ENCODE measurements around the gene HSP90AB1.

The HSP90AB1 gene

DNA sequence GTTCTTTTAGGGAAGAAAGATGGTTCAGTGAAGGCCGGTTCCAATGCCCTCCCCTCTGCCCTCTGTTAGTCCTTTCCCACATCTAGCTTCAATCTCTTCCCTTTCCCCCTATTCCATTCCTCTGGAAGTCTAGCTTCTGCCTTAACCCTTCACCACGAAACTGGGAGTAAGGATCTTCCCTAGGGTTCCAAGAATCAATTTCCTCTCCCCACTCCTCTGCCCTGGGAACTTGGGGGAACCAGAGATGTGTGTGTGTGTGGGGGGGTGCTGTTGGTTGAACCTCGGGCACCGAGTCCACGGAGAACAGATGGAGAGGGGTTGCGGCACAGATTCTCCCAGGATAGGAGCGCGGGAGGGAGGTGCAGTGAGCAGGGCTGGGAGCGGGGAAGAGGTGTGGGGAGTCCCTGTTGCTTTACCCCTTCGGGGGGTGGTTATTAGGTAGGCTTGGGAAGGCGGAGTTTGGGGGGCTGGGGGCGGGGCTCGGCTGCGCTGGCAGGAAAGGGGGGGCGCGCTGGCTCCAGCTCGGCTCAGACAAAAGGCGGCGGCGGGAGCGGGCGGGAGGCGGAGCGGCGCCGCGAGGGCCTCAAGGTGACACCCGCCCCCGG is 23.1 kb downstream of the HSP90AB1 start, which contains the start of gene TMEM151B:
TSS of gene TMEM151B (plus strand) at position 530 of the 605 bp plus-strand sequence. CDS start 293 bp downstream, outside the sequence.
- no peak for DNase-seq

DNA sequence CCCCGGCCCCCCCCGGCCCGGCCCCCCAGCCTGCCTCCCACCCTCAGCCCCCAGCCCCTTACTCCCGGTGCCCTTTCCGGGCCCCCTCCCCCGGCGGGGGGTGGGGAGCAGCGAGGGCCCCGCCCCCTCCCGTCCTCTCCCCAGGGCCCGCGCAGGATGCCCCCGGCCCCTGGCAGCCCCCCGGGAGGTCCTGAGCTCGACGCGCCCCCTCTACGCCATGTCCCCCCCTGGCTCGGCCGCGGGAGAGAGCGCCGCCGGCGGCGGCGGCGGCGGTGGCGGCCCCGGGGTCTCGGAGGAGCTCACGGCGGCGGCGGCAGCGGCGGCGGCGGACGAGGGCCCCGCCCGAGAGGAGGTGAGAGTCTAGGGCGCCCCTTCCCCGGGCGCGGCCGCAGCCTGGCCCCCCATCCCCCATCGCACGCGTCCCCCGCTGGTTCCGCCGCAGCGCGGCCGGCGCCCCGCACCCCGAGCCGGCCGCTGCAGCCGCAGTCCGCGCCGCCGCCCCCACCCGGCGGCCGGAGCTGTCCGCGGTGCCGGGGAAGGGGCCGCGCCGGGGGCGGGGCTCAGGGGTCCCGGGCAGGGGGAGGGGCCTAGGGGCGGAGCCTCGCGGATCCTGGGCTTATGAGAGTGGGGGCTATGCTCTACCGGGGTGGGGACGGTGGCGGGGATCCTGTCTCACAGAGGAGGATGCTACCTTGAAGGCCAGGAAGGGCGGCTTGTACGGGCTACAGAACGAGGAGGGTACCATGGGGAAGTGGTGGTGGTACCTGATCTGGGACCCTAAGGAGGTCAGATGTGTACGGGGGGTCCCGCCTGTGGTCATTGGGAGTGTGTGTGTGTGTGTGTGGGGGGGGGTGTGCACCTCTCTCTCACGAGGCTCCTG is 23.9 kb downstream of the HSP90AB1 start:
- DNase-seq, result no peak

DNA sequence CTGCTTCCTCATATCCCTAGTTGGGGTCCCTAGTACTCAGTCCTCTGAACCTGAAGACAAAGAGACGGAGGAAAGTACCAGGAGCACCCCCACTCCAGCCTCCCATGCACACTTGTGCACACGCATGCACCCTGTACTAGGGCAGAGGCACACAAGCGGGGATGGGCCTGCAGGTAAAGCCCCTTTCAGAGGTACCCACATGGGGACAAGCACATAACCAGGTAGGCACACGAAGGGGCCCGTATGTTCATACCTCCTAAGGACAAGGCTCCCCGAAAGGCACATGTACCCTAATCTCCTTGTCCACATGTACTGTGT is 24.5 kb downstream of the HSP90AB1 start:
- no peak for DNase-seq

DNA sequence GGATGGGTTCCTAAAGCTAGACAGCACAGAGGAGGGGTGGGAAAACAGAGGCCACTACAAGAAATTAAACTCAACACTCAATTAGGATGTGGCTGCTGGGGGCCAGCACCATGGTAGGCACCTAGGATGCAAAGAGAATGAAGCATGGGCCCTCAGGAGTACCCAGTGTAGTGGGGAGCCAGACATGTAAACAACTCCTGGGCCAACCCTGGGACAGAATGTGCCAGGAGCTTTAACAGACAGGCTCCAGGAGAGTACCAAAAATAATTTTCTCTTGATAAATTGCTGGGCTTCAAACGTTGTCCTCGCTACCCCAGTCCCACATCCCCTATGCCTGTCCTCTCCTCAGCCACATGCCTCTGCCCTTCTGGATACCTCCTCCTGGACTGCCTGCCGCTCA is 25.0 kb downstream of the HSP90AB1 start:
- DNase-seq, result no peak

DNA sequence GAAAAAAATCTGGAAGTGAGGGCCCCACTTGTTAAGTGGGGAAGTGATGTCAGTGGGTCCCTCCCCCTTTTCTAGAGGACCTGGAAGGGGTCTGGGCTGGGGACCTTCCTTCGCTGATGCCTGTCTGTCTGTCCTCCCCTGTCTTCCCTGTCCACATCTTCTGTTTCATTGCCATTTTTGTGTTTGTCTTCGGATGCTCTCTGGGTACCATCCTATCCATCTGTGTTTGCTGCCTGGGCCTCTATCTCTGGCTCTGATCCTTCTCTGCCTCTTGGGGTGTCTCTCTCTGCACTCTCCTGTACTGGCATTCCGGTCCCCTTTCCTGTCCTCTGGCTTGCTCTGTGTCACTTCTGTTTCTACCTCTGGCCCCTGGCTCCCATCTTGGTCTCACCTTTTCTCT is 25.6 kb downstream of the HSP90AB1 start:
- DNase-seq, result no peak

DNA sequence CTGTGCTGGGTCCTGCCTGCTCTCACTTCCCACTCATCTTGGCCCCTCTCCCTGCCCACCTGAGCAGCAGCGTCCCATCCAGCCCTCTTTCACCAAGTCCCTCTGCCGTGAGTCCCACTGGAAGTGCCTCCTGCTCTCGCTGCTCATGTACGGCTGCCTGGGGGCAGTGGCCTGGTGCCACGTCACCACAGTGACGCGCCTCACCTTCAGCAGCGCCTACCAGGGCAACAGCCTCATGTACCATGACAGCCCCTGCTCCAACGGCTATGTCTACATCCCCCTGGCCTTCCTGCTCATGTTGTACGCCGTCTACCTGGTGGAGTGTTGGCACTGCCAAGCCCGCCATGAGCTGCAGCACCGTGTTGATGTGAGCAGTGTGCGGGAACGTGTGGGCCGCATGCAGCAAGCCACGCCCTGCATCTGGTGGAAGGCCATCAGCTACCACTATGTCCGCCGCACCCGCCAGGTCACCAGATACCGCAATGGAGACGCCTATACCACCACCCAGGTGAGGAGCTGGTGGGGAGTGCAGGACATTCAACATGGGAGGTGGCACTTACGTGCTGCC is 26.2 kb downstream of the HSP90AB1 start:
- DNase-seq, result no peak

DNA sequence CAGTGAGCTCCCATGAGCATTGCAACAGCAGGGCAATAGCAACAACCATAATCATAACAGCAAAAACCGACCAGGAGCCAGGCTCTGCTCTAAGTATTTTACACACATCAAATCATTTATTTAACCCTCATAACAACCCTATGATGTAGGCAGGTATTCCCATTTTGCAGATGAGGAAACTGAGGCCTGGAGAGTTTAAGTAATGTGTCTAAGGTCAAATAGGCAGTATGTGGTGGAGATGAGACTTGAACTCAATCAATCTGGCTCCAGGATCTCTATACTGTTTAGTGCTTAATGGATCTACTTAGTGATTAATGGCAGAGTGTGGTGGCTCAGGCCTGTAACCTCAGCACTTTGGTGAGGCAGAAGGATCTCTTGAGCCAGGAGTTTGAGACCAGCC is 26.7 kb downstream of the HSP90AB1 start:
- no peak for DNase-seq

DNA sequence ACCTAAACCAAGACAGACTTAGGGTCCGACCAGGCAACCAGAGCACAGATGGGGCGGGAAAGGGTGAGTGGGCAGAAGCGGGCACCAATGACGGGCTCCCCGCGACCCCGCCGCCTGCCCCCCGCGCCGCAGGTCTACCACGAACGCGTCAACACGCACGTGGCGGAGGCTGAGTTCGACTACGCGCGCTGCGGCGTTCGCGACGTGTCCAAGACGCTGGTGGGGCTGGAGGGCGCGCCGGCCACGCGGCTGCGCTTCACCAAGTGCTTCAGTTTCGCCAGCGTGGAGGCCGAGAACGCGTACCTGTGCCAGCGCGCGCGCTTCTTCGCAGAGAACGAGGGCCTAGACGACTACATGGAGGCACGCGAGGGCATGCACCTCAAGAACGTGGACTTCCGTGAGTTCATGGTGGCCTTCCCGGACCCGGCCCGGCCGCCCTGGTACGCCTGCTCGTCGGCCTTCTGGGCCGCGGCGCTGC is 28.4 kb downstream of the HSP90AB1 start:
- DNase-seq, result no peak

DNA sequence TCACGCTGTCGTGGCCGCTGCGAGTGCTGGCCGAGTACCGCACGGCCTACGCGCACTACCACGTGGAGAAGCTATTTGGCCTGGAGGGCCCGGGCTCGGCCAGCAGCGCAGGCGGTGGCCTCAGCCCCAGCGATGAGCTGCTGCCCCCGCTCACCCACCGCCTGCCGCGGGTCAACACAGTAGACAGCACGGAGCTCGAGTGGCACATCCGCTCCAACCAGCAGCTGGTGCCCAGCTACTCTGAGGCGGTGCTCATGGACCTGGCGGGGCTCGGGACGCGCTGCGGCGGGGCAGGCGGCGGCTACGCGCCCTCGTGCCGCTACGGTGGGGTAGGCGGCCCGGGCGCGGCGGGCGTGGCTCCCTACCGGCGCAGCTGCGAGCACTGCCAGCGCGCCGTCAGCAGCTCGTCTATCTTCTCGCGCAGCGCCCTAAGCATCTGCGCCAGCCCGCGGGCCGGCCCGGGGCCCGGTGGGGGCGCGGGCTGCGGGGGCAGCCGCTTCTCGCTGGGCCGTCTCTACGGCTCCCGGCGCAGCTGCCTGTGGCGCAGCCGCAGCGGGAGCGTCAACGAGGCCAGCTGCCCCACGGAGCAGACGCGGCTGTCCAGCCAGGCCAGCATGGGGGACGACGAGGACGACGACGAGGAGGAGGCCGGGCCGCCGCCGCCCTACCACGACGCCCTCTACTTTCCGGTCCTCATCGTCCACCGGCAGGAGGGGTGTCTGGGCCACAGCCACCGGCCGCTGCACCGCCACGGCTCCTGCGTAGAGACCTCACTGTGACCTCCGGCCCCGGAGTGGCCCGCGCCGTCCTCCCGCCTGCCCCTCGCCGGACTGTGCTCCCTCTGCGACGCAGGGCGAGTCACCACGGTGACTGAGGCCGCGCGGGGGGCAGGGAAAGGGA is 29.1 kb downstream of the HSP90AB1 start:
- no peak for DNase-seq

DNA sequence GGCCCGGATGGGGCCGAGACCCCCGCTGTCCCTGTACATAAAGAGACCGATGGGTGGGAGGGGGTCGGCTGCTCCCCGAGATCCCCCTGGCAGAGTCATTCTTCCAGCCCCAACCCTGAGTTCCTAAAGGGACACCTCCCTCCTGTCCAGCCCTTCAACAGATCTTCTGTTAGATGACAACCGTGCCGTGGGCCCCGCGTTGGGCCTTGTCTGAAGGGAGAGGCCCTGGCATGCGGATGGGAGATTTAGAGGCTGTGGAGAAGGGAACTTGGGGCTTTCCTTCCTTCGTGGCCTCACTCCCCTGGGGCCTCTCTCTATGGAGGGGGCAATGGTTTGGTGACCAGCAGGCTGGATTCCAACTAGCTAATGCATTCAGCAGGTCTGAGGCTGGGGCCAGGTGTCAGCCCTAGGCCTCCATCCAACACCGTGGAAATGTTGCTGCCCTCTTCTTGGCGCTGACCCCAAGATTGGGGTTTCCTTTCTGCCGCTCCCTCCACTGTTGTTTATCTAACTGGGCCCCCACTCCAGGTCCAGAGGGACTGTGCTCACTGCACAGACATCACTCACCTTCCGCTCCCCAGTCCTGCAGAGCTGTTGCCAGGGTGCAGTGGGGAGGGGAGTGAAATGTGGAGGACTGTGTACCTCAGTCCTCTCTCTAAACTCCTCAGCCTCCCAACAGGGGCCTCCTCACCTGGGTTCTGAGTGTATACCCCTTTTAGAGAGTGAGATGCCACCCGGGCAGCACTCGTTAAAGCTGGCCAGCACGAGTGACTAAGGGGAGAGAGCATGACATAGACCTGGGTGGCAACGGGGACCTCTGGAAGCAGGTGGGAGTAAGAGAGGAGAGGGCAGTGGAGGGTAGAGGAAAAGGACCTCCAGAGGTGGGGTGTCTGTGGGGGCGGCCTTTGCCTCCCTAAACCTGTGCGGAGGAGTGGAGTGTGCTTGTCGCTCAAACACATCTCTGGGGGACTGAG is 30.1 kb downstream of the HSP90AB1 start:
- DNase-seq, result no peak

DNA sequence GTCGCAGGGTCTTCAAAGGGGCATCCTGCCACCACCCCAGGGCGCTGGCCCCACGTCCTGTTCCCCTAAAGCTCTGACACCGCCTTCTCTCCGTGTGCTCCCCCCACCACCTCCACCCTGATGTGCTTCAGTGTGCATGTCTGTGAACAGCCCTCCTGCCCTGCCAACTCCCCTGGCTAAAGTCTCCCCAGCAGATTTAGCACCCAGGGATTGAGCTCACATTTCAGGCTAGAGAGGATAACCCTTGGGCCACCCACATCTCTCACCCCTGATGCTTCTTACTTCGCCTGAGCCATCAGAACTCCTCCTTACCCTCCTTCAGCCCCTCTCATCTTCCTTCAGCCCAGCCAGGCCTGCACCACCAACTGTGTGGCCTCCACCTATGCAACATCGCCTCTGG is 30.9 kb downstream of the HSP90AB1 start:
- no peak for DNase-seq

DNA sequence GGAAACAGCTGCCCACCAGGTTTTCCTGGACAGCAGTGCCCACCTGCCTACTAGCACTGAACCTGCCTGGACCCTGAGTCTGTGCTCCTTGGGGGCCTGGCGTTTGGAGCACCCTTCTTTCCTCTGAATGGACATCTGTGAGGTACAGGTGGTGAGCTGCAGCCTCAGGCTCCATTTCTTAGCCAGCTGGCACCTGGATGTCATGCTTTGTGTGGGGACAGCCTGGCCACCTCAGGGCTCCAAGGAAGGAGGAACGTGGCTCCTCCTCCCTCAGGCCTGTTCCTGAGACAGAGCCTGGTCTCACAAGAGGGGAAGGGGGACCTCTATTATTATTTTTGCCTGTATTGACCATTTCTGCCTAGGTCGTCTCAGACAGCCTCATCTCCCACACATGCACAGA is 31.4 kb downstream of the HSP90AB1 start:
- DNase-seq, result no peak

DNA sequence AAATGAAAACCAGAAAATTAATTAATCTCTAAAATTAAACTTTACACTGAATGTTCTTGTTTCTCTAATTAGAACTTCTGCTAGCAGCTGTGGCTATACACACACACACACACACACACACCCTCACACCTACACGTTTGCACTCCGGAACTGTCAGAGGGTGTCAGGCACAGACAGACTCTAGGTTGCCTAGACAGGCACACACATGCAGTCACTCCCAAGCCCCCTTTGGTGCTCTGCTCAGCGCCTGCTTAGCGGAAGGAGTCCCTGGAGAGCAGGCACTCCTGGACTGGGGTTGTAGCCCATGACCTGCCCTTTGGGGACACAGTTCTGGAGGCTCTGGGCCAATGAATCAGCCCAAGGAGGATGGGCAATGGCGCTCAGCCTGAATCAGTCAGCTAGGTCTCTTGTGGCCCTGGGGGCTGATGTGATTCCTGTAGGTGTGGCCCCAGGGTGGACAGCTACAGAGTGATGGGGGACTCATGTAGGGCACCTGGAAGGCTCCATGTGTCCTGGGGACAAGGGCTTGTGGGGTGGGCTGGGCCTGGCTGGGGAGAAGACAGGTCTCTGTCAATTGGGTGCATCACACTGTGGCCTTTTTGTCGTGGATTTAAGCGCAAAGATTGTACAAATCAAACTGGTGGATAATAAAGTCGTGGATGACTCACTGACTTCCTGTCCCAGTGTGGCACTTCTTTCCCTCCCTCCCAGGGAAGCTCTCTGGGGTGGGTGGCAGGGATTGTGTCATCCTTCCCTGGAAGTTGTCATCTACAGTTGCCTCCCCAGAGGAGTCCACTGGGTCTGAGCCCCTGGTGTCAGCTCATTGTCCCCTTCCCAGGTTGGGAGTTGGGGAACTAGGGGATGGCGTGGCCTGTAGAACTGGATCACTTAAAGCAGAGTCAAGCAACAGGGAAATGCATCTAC is 32.1 kb downstream of the HSP90AB1 start:
- DNase-seq, result no peak

DNA sequence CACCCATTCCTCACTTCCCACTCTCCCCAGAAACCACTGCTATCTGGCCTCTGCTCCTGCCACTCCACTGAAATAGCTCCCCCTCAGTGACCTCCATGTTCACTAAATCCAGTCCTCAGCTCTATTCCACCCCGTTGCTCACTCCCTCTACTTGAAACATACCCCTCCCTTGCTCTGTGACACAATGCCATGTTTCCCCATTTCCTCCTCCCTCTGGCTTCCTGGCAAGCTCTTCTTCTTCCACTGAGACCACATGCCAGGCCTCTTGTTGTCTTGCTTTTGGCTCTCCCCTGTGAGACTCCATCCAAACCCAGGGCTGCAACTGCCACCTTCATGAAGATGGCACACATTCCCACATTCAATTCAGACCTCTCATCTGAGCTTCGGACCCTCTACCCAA is 37.2 kb downstream of the HSP90AB1 start:
- no peak for DNase-seq

DNA sequence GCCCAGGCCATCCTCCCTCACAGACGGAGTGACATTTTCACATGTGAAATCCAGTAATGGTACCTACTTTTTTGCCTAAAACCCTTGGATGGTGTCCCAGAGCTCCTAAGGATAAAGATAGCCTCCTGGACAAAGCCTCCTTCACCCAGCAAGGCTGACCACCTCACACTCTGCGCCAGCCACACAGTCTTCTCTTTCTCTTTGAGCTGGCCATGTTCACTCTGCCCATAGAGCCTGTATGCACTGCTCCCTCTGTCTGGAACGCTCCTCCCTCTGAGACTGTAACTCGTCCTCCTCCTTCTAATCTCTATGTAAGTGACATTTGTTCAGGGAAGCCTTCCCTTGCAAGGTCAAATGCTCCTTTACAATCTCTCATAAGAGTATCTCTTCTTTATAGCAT is 38.0 kb downstream of the HSP90AB1 start:
- DNase-seq, result no peak

DNA sequence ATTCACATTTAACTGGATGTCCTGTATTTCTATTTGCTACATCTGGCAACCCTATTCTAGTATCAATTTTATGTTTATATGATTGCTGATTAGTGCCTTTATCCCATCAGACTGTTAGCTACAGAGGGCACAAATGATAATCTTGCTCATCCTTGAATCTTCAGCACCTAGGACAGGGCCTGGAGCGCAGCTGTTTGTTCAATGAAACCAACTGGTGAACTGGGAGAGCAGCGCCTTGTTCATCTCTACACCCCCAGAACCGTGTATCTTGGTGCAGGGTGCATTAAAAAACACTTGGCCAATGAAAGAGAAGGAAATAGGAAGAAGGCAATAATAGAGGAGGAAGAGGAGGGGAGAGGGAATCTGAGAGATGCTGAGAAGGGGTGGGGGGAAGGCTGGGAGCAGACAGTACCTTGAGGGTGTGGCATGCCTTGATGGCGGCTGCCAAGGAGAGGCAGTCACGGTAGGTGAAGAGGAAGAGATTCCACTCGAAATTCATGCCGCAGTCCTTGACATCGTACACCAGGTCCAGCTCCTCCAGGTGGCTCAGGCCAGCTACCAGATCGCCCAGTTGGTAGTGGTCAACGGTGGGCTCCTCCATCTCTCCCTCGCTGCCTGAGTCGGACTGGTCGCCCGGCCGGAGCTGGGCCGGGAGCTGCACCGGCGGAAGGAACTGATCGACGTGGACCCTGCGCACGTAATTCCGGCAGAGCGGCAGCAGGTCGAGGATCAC is 38.8 kb downstream of the HSP90AB1 start:
- no peak for DNase-seq

DNA sequence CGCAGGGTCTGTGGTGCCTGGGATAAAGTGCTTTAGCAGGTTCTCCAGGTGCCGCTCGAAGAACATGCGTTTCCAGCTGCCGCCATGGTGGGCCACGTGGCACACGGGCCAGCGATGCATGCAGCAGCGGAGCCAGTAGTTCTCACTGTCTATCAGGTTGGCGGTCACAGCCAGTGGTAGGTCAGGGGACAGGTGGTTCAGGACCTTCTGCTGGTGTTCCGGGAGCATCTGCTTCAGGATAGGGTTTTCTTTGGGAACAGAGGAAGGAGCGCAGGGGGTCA is 39.3 kb downstream of the HSP90AB1 start:
- DNase-seq, result no peak

DNA sequence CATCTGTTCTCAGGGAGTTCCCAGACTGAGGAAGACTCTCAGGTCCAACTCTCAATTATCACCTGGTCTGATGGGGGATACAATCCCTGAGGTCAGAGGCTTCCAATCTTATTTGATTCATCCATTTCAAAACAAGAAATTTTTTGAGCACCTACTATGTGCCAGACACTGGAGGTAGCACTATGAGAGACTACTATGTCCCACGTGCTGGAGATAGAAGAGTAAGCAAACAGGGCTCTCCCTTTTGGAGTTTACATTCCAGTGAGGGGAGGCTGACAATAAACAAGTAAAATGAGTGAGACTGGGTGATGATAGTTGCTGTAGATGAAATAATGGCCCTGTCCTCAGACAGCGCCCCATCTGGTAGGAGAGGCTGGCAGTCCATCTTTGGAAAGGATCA is 39.8 kb downstream of the HSP90AB1 start:
- no peak for DNase-seq

DNA sequence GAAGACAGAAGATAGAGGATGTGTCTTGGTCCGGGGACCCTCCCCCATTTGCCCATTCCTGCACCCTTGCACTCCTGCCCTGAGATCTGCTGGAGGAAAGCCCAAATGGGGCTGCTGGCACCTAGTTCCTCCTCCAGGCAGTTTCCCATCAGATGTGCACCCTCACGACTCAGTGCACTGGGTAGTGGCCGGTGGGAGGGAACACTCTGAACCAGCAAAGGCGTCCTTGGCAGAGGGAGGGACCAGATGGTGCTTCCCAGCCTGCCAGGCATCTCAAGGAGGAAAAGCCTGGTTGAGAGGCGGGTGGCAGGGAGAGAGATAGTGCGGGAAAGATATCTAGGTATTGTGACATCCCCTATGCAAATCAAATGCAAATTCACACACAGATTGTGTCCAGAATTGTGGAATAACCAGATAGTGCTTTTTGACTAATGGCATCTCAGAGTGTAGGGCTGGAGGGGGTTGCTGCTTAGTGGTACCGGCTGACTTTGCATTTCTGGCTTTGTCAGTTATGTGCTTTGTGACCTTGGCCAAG is 42.9 kb downstream of the HSP90AB1 start:
- no peak for DNase-seq

DNA sequence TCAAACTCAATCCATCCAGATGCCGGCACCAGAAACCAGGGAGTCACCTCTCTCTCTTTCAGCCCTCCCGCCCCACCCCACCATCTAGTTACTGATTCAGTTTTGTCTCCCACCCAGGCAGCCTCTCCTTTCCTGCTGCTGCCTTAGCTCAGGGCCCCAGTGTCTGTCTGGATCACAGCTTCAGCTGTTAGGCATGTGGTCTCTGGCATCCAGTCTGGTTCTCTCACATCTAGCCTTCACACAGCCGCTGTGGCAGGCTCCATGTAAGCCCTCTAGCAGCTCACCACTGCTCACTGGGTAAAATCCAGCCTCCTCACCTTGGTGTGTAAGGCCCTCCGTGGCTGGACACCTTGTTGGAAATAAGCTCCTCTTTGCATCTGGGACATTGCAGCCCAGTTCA is 44.9 kb downstream of the HSP90AB1 start:
- no peak for DNase-seq
